ENCODE results near the gene EHF.

- TF ChIP-seq SIX5 (IDR thresholded peaks at IDR 0.05; ENCODE audit: low read depth, low read length) = no peak
- peak; percentile 31; the same call in 1 of the 2 replicates for TF ChIP-seq MAX (IDR thresholded peaks at IDR 0.05)
- TF ChIP-seq CTCF (IDR thresholded peaks at IDR 0.05; ENCODE audit: control extremely low read depth in 1 of 3, insufficient read depth in 1 of 3, low read depth in 1 of 3, low read length in 3 of 3) = no peak
- no peak for TF ChIP-seq JUN (IDR thresholded peaks at IDR 0.05; ENCODE audit: low read depth, low read length)
- TF ChIP-seq SIN3A (conservative IDR thresholded peaks at IDR 0.05 in 1 of 2, IDR thresholded peaks at IDR 0.05 in 1 of 2; ENCODE audit: low read depth in 1 of 2, low read length in 2 of 2) = no peak
Measured at GRCh38 chr11:34680918-34681586, 60.2 kb downstream of the EHF start.
